Sigmoid colon (tissue), 7 donors: ENCODE measurements around the gene PDE11A. TPM values are rescaled to one million over a fixed set of nuclear protein-coding genes. Genes with fewer than 3 reads are reported as not detected.
A peak's percentile ranks its signal among the peaks of the same experiment; 100 is the strongest.

Experiments
- DNase-seq: peaks from one replicate; pipeline ENCODE4 v3.0.0-alpha.2; 2019
- H3K27ac ChIP-seq, 4 donors: fragments of 200-600 bp; sonication (generic); one replicate each; pipeline ENCODE4 v1.5.1; 2016 to 2019; ENCODE audit warnings: mild to moderate bottlenecking in 1 of 4
- H3K27me3 ChIP-seq, 3 donors: fragments of 200-600 bp; sonication (generic); one replicate each; pipeline ENCODE4 v1.5.1; 2019; ENCODE audit warnings: mild to moderate bottlenecking in 1 of 3
- H3K36me3 ChIP-seq, 4 donors: fragments of 200-600 bp; sonication (generic); one replicate each; pipeline ENCODE4 v1.5.1; 2016 to 2019
- H3K4me1 ChIP-seq, 4 donors: fragments of 200-600 bp; sonication (generic); one replicate each; pipeline ENCODE4 v1.5.1; 2017 to 2019
- H3K4me3 ChIP-seq, 4 donors: fragments of 200-600 bp; sonication (generic); one replicate each; pipeline ENCODE4 v1.5.1; 2017 to 2019; ENCODE audit warnings: mild to moderate bottlenecking in 2 of 4, moderate library complexity in 1 of 4
- H3K9me3 ChIP-seq, 4 donors: fragments of 200-600 bp in 3 of 4; sonication (generic) in 3 of 4; one replicate each; pipeline versions ENCODE4 v1.5.1 to v1.6.1; 2013 to 2019
- EP300 ChIP-seq, 4 donors: sonication (generic); formaldehyde crosslinking; IDR thresholded peaks; one replicate each; pipeline ENCODE4 v1.6.1; 2017; ENCODE audit warnings: antibody characterized with exemption in 4 of 4
- POLR2A ChIP-seq, 2 donors: fragments of 450-650 bp; IDR thresholded peaks; one replicate each; pipeline ENCODE4 v1.6.1; 2016; ENCODE audit warnings: antibody characterized with exemption in 2 of 2, mild to moderate bottlenecking in 2 of 2, moderate library complexity in 2 of 2
- POLR2AphosphoS5 ChIP-seq, 4 donors: sonication (generic); formaldehyde crosslinking; IDR thresholded peaks; one replicate each; pipeline ENCODE4 v1.6.1; 2017; ENCODE audit warnings: antibody characterized with exemption in 4 of 4
- WGBS, 2 donors: extraction: QIAGEN DNeasy Blood & Tissue Kit; methylation state at CpG; one replicate each; pipeline ENCODE4 v1.1.7; 2013; 5-methylcytosine and 5-hydroxymethylcytosine counted together
- intact Hi-C: fragments of 100-400 bp; cut with DNase I; formaldehyde crosslinking; loops from one replicate; pipeline ENCODE4 v1.15.1; 2023
- polyA plus RNA-seq, 3 donors: library from polyadenylated mRNA; stranded (reverse); fragments of 200-250 nt; gene quantifications; one replicate each; pipeline ENCODE4 v1.2.3, GENCODE V29; 2013
- total RNA-seq, 4 donors: library from RNA; depleted of rRNA; stranded (reverse); fragments of >200 nt; gene quantifications; one replicate each; pipeline ENCODE4 v1.1.0, GENCODE V29; 2016
- TF ChIP-seq, protein P1 (sequence below), 4 experiments: fragments of 450-650 bp in 3 of 4; fragments of 200-600 bp in 1 of 4; IDR thresholded peaks; one replicate each; pipeline ENCODE4 v1.5.1; 2016 to 2019; ENCODE audit warnings: antibody characterized with exemption in 4 of 4, mild to moderate bottlenecking in 3 of 4, moderate library complexity in 2 of 4
- donor health status: healthy with polysubstance abuse.
- donor health status: Bipolar disorder and iron deficiency.
- donor health status: healthy.

PDE11A gene
- total and polyA plus RNA-seq, 7 donors = 0.57 to 16.8 (median 4.3) TPM; not detected in 2

DNA sequence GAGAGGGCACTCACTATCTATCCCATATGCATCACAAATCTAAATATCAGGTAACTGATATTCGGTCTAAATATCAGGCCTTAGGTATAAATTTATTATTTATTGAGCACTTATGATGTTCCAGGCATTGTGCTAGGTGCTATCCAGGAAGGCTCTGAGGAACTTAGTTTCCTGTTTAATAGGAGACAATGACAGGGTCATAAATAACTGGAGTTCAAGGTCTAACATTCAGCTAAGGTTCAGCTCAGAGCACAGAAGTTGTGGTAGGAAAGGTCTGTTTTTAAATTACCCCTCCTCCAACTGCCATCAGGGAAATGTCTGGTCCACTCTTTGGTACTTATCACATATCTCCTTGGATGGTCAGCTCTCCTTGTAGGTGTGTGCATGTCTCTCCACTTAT is 486.4 kb downstream of the PDE11A start:
- Histone ChIP-seq H3K4me3 (no peak overlapping the region), H3K9me3 (no peaks in the 10 kb centered on the region), H3K27ac (peak overlapping the region in 3 of 4 donors; percentile 23 to 68 (median 66)), H3K27me3 (no peaks in the 10 kb centered on the region), H3K4me1 (peaks cover 0 to 20% (median 5%) of the 10 kb centered on the region in 4 donors), H3K36me3 (no peaks in the 10 kb centered on the region)
- intact Hi-C loops = no loop called here
- no peak for TF ChIP-seq POLR2A (IDR thresholded peaks at IDR 0.05)
- TF ChIP-seq, protein P1, sequence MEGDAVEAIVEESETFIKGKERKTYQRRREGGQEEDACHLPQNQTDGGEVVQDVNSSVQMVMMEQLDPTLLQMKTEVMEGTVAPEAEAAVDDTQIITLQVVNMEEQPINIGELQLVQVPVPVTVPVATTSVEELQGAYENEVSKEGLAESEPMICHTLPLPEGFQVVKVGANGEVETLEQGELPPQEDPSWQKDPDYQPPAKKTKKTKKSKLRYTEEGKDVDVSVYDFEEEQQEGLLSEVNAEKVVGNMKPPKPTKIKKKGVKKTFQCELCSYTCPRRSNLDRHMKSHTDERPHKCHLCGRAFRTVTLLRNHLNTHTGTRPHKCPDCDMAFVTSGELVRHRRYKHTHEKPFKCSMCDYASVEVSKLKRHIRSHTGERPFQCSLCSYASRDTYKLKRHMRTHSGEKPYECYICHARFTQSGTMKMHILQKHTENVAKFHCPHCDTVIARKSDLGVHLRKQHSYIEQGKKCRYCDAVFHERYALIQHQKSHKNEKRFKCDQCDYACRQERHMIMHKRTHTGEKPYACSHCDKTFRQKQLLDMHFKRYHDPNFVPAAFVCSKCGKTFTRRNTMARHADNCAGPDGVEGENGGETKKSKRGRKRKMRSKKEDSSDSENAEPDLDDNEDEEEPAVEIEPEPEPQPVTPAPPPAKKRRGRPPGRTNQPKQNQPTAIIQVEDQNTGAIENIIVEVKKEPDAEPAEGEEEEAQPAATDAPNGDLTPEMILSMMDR (IDR thresholded peaks at IDR 0.05) = no peak
- 71 to 86% methylated on average over 1 of the region's 1 CpG for WGBS, 2 donors
- DNase-seq = no peak

DNA sequence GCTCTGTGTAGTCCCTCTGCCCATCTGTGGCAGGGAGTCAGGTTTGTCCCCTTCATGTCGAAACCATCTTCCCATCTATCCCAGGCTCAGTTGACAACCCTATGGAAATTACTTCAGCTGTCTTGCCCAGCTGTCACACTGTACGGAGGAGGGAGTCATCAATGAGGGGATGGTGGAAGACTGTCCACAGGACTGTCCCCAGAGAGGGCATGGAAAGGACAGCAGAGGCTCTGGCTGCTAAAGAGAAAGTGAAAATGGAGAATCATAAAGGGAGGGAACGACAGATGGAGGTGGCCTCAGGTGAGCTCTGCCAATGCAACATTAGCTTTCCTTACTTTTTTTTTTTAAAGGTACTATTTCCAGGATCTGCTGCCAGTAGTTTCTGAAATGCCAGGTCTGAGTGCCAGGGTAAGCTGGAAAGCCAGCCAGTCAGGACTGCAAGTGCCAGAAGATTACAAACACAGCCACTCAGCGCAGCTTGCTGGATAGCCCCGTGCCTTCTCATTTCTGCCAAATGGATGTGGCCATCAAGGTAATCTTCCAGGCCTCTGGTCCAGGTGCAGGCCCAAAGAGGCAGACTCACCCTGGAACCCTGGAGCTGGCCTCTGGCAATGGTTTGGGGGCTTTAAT is 487.2 kb downstream of the PDE11A start:
- Histone ChIP-seq H3K27me3 (no peaks in the 10 kb centered on the region), H3K4me3 (no peak overlapping the region), H3K9me3 (no peaks in the 10 kb centered on the region), H3K4me1 (peaks cover 2 to 27% (median 8%) of the 10 kb centered on the region in 4 donors), H3K27ac (peak overlapping the region in 3 of 4 donors; percentile 23 to 68 (median 66)), H3K36me3 (no peaks in the 10 kb centered on the region)
- intact Hi-C loops = no loop called here
- TF ChIP-seq, protein P1 (IDR thresholded peaks at IDR 0.05) = no peak
- TF ChIP-seq POLR2A (IDR thresholded peaks at IDR 0.05) = no peak
- no peak for TF ChIP-seq POLR2AphosphoS5 (IDR thresholded peaks at IDR 0.05)
- TF ChIP-seq EP300 (IDR thresholded peaks at IDR 0.05) = no peak
- 68 to 85% methylated on average over 5 of the region's 5 CpGs for WGBS, 2 donors
- peak; percentile 70 for DNase-seq

DNA sequence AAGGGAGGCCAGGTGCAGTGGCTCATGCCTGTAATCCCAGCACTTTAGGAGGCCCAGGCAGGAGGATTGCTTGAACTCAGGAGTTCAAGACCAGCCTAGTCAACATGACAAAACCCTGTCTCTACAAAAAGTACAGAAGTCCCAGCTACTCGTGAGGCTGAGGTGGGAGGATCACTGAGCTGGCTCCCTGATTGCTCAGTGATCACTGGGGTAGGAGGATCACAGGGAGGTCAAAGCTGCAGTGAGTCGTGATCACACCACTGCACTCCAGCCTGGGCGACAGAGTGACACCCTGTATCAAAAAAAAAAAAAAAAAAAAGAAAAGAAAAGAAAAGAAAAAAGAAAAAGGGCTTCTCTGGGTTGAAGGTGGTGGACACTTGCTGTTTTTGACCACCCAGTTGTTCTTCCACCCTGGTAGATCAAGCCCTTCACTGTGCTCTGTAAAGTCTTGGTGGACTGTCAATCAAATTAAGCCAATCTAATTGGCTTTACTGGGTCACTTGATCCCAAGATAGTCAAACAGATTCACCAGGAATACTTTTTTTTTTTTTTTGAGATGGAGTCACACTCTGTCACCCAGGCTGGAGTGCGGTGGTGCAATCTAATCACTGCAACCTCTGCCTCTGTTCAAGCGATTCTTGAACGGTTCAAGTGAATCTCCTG is 488.4 kb downstream of the PDE11A start:
- WGBS, 2 donors = 93 to 94% methylated on average over 6 of the region's 6 CpGs
- Histone ChIP-seq H3K4me1 (peaks cover 2 to 39% (median 17%) of the 10 kb centered on the region in 4 donors), H3K4me3 (no peak overlapping the region), H3K9me3 (no peaks in the 10 kb centered on the region), H3K27me3 (no peaks in the 10 kb centered on the region), H3K36me3 (no peaks in the 10 kb centered on the region), H3K27ac (no peak overlapping the region)
- intact Hi-C loops = no loop called here
- DNase-seq = no peak
- TF ChIP-seq, protein P1 (IDR thresholded peaks at IDR 0.05) = no peak
- TF ChIP-seq EP300 (IDR thresholded peaks at IDR 0.05) (no peak), POLR2AphosphoS5 (IDR thresholded peaks at IDR 0.05) (no peak), POLR2A (IDR thresholded peaks at IDR 0.05) (no peak)

DNA sequence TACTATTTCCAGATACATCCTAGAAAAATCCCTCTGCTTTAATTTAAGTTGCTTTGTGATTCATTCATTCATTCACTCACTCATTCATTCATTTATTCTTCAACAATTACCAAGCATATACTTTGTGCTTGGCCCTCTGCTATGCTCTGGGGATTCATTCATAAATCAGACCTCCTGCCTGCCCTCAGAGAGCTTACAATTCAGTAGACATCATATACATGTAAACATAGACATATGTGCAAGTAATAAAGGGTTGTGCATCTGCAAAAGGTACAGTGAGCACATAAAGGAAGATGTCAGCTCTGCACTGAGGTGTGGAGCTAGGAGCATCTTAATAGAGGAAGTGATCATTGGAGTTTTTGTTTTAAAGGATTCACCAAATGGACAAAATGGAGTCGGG is 490.6 kb downstream of the PDE11A start:
- Histone ChIP-seq H3K4me3 (no peak overlapping the region), H3K27me3 (no peaks in the 10 kb centered on the region), H3K4me1 (peaks cover 4 to 40% (median 16%) of the 10 kb centered on the region in 4 donors), H3K36me3 (no peaks in the 10 kb centered on the region), H3K9me3 (no peaks in the 10 kb centered on the region), H3K27ac (no peak overlapping the region)
- TF ChIP-seq, protein P1 (IDR thresholded peaks at IDR 0.05) = no peak
- TF ChIP-seq EP300 (IDR thresholded peaks at IDR 0.05) (no peak), POLR2A (IDR thresholded peaks at IDR 0.05) (no peak), POLR2AphosphoS5 (IDR thresholded peaks at IDR 0.05) (no peak)
- DNase-seq = no peak
- intact Hi-C loops = no loop called here
- WGBS, 2 donors = 91 to 95% methylated on average over 1 of the region's 1 CpG
